NCI-H2227 (cell line): ENCODE measurements around the gene CNIH1.
"Not testable (repeated sequence)": the region's sequence is repeated elsewhere in the genome, so short reads cannot be mapped to it uniquely, and the experiment has no call there.

Source experiments
- DNase-seq: peaks from one replicate; lab custom pipeline; 2025; ENCODE audit not compliant: unreplicated experiment; lab: John Stamatoyannopoulos, UW

CNIH1 gene

DNA sequence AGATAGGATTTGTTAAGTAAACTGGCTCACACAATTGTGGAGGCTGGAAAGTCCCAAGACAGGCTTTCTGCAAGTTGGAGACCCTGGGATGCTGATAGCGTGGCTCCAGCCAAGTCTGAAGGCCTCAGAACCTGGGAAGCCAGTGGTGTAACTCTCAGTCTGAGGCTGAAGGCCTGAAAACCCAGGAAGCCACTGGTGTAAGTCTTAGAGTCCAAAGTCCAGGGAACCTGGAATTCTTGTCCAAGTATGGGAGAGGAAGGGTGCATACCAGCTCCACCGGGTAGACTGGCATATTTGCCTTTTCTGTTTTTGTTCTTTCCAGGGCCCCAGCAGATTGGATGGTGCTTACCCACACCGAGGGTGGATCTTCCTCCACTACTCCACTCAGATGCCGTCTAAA lies 29.5 kb upstream of the CNIH1 start:
- no peak for DNase-seq

DNA sequence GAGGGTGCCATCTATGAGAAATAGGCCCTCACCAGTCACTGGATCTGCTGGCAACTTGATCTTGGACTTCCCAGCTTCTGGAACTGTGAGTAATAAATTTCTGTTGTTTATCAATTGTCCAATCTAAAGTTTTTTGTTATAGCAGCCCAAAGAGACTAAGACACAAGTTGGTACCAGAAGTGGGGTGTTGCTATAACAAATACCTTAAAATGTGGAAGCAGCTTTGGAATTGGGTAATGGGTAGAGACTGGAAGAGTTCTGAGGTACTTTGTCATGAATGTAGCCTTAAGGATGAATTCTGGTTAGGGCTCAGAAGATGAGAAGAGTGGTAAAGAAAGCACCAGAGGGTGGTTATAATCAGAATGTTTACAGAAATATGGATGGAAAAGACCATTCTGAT lies 26.1 kb upstream of the CNIH1 start:
- no peak for DNase-seq

- peak; percentile 62 for DNase-seq
Observed at GRCh38 chr14:54465654-54466053, 24.5 kb upstream of the CNIH1 start.

- no peak for DNase-seq
Observed at GRCh38 chr14:54462048-54462447, 20.9 kb upstream of the CNIH1 start.

GRCh38 chr14:54459106-54459505 lies 17.9 kb upstream of the CNIH1 start:
- DNase-seq: no peak

DNA sequence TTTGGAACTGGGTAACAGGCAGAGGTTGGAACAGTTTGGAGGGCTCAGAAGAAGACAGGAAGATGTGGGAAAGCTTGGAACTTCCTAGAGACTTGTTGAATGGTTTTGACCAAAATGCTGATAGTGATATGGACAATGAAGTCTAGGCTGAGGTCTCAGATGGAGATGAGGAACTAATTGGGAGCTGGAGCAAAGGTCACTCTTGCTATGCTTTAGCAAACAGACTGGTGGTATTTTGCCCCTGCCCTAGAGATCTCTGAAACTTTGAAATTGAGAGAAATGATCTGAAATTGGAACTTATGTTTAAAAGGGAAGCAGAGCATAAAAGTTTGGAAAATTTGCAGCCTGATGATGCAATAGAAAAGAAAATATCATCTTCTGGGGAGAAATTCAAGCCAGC lies 17.4 kb upstream of the CNIH1 start:
- not testable (repeated sequence) for DNase-seq

DNA sequence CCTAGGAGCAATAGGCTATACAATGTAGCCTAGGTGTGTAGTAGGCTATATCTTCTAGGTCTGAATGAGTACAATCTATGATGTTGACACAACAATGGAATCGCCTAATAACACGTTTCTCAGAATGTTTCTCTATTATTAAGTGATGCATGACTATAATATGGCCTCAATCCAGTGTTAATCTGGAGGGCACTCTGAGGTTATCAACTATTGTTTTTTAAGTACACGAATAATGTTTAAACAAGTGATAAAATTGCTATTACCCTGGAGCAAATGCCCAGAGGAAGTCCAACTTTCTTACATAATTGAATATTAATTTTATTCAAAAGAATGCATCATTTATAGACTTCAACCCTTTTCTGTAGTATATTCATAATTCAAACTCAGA lies 16.4 kb upstream of the CNIH1 start:
- no peak for DNase-seq

DNA sequence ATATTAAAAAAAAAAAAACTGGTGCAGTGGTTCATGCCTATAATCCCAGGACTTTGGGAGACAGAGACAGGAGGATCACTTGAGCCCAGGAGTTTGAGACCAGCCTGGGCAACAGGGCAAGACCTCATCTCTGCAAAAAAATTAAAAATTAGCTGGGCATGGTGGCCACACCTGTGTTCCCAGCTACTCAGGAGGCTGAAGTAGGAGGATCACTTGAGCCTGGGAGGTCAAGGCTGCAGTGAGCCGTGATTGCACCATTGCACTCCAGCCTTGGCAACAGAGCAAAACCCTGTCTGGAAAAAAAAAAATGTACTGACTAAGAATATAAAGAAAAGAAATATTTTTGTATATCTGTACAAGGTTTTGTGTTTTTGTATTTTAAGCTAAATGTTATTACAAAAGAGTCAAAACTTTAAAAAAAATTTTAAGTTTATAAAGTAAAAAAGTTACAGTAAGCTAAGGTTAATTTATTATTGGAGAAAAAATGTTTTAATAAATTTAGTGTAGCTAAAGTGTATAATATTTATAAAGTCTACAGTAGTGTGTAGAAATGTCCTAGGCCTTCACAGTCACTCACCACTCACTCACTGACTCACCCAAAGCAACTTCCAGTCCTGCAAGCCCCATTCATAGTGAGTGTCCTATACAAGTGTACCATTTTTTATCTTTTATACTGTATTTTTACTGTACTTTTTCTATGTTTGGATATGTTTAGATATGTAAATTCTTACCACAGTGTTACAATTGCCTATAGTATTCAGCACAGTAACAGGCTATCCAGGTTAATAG lies 15.8 kb upstream of the CNIH1 start:
- not testable (repeated sequence) for DNase-seq

DNA sequence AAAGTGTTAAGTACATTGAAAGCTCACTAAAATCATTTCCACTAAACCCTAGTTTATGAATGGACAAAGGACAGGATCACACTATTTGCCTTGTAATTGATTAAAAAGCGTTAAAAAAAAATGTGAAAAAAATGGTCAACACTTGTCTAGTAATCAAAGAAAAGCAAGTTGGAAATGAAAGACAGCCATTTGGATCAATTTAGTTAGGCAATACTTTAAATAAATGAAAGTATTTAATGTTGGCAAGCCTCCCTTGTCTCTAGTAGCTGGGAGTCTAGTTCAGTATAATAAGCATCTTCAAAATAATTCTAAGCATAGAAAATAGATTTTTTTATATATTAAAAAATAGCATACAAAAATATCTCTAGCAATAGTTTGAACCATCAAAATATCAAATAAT lies 14.2 kb upstream of the CNIH1 start:
- no peak for DNase-seq

DNA sequence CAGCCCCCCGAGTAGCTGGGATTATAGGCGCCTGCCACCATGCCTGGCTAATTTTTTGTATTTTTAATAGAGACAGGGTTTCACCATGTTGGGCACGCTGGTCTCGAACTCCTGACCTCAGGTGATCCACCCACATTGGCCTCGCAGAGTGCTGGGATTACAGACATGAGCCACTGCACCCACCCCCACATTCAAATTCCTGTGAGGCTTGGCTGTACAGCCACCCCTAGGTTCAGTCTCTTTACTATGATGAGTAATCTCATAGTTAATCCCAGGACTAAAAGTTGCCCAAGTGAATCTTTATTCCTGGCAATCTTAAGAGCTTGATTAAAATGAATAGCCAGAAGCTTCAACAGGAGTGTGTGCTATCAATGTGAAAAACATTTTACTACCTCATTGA lies 12.8 kb upstream of the CNIH1 start:
- DNase-seq: not testable (repeated sequence)

DNA sequence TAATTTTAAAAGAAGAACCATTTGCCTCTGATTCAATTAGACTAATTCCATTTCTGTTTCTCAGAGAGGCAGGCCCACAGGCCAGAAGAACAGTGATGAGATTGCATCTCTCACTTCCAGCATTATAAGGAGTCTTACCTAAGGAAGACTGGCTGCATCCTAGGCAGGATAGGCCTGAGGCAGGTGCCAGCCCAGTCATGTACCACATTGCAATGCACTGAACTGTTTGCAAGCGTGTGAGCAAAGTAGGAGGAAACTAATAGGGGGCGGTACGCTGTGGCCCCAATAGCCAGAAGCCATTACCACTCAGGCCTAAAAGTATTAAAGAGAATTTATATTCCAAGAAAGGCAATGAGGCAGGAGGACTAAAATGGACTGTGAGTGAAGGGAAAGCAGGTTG lies 12.1 kb upstream of the CNIH1 start:
- no peak for DNase-seq

DNA sequence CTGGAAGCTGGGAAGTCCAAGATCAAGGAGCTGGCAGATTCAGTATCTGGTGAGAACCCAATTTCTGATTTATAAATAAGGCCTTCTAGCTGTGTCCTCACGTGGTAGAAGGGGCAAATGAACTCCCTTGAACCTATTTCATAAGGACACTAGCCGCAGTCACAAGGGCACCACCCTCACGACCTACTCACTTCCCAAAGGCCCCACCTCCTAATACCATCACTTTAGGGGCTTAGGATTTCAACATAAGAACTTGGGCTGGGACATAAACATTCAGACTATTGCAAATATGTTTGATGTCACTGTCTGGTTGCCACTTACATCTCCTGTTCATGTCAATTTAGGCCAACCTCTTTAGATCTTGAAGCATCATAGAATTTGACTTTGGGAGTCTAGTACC lies 10.8 kb upstream of the CNIH1 start:
- DNase-seq: no peak

DNA sequence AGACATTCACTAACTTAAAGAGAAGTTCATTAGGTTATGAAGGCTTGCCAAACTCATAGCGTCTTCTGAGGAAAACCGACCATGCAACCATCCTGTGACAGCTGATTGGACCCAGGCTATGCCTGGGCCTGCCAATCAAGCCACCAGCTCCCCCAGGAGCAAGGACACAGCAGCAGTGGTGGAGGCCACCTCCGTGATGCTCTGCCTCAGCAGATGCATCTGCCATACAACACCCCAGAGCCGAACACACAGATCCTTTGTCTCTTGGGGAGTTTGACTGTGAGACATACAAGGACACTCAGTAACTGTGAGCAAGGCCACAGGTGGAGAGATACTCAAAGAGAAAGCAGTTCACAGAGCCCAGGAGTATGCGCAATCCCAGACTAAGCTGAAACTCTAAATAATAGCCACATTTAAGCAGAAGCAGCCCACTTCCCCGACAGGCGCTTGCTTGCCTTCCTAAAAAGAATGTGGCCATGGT lies 10.0 kb upstream of the CNIH1 start:
- no peak for DNase-seq

DNA sequence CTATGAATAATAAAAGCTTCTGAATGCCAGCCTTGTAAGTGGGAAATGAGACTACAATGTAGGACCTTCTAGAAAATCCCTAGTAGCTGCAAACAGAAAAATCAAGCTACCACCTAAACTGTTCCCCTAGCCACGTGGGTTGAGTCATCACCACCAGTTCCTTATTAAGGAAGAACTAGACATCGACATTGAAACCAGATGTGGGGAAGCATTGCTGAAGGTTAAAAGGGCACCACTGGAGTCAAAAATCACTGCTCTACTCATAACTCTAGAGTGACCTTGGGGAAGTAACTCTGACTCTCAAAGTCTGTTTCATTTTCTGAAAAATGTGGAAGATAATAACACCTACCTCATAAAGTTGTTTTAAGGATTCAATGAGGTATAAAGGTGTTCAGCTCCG lies 9.4 kb upstream of the CNIH1 start:
- no peak for DNase-seq

GRCh38 chr14:54447231-54447692 lies 6.1 kb upstream of the CNIH1 start:
- no peak for DNase-seq

- DNase-seq: peak; percentile 20
Observed at GRCh38 chr14:54446161-54446693, 5.1 kb upstream of the CNIH1 start.

GRCh38 chr14:54444681-54445080 lies 3.5 kb upstream of the CNIH1 start:
- DNase-seq: no peak

DNA sequence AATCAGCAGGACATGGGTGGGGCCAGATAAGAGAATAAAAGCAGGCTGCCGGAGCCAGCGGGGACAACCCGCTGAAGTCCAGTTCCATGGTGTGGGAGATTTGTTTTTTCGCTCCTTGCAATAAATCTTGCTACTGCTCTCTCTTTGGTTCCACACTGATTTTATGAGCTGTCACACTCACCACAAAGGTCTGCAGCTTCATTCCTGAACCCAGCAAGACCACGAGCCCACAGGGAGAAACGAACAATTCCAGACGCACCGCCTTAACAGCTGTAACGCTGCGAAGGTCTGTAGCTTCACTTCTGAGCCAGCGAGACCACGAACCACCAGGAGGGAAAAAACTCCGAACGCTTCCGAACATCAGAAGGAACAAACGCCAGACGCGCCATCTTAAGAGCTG lies 2.8 kb upstream of the CNIH1 start:
- no peak for DNase-seq

DNA sequence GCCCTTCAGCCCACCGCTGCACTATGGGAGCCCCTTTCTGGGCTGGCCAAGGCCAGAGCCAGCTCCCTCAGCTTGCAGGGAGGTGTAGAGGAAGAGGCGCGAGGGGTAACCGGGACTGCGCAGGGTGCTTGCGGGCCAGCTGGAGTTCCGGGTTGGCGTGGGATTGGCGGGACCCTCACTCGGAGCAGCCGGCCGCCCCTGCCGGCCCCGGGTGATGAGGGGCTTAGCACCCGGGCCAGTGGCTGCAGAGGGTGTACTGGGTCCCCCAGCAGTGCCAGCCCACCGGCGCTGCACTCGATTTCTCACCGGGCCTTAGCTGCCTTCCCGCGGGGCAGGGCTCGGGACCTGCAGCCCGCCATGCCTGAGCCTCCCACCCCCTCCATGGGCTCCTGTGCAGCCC lies 1.8 kb upstream of the CNIH1 start:
- DNase-seq: not testable (repeated sequence)

DNA sequence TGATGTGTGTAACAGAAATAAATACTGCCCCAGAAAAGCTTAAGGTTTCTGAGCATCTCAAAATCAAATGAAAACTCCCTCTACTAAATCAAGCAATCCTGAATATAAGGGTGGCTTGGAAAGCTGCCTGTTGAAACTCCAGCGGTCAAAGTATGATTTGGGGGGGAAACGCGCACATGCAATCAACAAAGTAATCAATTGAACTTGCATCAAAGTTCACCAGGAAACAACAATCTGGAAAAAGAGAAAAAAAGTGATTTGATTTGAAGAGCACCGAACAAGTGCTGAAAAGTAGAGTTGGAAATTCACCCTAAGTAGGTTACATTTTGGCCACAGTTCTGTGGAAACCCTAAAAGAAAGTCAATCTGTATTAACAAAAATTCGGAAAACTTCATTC lies 700 bp downstream of the CNIH1 start:
- DNase-seq: no peak

DNA sequence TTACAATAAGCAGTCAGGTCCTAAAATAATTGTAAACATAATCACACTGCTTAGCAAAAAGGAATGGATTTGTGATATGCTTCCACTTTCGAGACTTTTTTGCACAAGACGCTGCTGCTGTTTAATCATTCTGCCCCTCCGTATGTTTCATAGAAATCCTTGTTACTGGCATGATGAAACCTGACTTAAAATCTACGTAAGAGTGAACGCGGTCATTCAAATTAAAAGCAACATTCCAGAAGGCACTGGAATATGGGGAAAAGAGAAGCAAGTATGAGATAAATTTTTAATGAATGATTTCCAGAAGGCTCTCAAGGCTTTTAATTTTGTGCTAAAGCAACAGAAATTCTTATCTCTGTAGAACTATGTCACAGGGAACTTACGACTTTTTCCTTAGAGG lies 1.1 kb downstream of the CNIH1 start:
- DNase-seq: no peak

DNA sequence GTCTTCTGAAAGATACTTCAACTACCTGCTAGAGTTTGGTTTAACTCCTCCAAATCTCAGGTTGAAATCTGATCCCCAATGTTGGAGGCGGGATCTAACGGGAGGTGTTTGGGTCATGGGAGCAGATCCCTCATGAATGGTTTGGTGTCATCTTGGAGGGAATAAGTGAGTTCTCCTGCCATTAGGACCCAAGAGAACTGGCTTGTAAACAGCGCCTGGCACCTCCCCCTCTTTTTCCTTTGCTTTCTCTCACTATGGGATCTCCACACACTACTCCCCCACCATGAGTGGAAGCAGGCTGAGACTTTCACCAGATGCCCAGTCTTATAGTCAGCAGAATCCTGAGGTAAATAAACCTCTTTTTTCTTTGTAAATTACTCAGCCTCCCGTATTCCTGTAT lies 2.5 kb downstream of the CNIH1 start:
- DNase-seq: no peak

DNA sequence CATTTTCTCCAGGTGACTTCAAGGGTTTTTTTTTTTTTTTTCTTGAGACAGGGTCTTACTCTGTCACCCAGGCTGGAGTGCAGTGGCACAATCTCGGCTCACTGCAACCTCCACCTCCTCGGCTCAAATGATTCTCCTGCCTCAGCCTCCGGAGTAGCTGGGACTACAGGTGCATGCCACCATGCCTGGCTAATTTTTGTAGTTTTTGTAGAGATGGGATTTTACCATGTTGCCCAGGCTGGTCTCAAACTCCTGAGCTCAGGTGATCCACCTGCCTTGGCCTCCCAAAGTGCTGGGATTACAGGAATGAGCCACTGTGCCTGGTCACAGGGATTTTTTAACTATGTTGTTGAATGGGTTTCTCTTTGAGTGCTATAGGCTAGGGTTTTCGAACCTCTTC lies 3.2 kb downstream of the CNIH1 start:
- DNase-seq: not testable (repeated sequence)
